SK-N-SH (cell line): ENCODE measurements around the gene PDYN. TPM values are rescaled to one million over a fixed set of nuclear protein-coding genes. Genes with fewer than 3 reads are reported as not detected.

ENCODE experiments used
- CTCF ChIA-PET: fragments of 300-600, 350-600 bp; formaldehyde crosslinking; extraction: SDS; loops from one replicate; lab custom pipeline; 2021; lab: Yijun Ruan, JAX
- POLR2A ChIA-PET: fragments of 350-600 bp; sonication (Branson Sonifier 250); formaldehyde crosslinking; extraction: SDS; loops from one replicate; lab custom pipeline; 2020; ENCODE audit warnings: antibody characterized with exemption, inconsistent platforms; lab: Yijun Ruan, JAX
- DNase-seq: peaks from one replicate; pipeline ENCODE4 v3.0.0; 2012
- H2AFZ ChIP-seq: fragments of 200-600 bp; sonication (generic); 2 replicates; pipeline ENCODE4 v1.8.1; 2016; ENCODE audit warnings: antibody characterized with exemption, mild to moderate bottlenecking, low read depth
- H3F3A ChIP-seq: fragments of 200-600 bp; sonication (generic); replicated peaks from 2 replicates; pipeline ENCODE3; 2016; ENCODE audit warnings: antibody characterized with exemption, mild to moderate bottlenecking; ENCODE audit not compliant: insufficient read depth
- H3K27ac ChIP-seq, 2 experiments: fragments of 200-500 bp in 1 of 2; fragments of 200-600 bp in 1 of 2; sonication (Bioruptor generic) in 1 of 2; sonication (generic), shearing (Covaris generic) in 1 of 2; 2 replicates each; pipeline versions ENCODE4 v1.5.1 to v1.6.1; 2014 to 2016; ENCODE audit warnings: low read depth in 2 of 2, inconsistent platforms in 1 of 2, low read length in 1 of 2, mild to moderate bottlenecking in 1 of 2, mixed read lengths in 1 of 2
- H3K27me3 ChIP-seq: fragments of 200-600 bp; sonication (generic), shearing (Covaris generic); 2 replicates; pipeline ENCODE4 v1.6.1; 2016; ENCODE audit warnings: mixed run types; ENCODE audit not compliant: insufficient read depth
- H3K36me3 ChIP-seq, 2 experiments: fragments of 200-500 bp in 1 of 2; fragments of 200-600 bp in 1 of 2; sonication (Bioruptor generic) in 1 of 2; sonication (generic) in 1 of 2; replicated peaks in 1 of 2; 2 replicates each; pipeline versions ENCODE3 to v1.5.1; 2014 to 2016; ENCODE audit warnings: low read length in 1 of 2, mild to moderate bottlenecking in 1 of 2; ENCODE audit not compliant: insufficient read depth in 2 of 2, control insufficient read depth in 1 of 2
- H3K4me1 ChIP-seq, 2 experiments: fragments of 200-500 bp in 1 of 2; fragments of 200-600 bp in 1 of 2; sonication (Bioruptor generic) in 1 of 2; sonication (generic), shearing (Covaris generic) in 1 of 2; 2 replicates each; pipeline versions ENCODE4 v1.5.1 to v1.6.1; 2014 to 2016; ENCODE audit warnings: low read depth in 1 of 2, low read length in 1 of 2, mixed run types in 1 of 2; ENCODE audit not compliant: insufficient read depth in 2 of 2, control insufficient read depth in 1 of 2
- H3K4me2 ChIP-seq: fragments of 200-600 bp; sonication (generic), shearing (Covaris generic); 2 replicates; pipeline ENCODE4 v1.6.1; 2017; ENCODE audit warnings: mixed run types
- H3K4me3 ChIP-seq, 2 experiments: fragments of 200-500 bp in 1 of 2; fragments of 200-600 bp in 1 of 2; sonication (Bioruptor generic) in 1 of 2; sonication (generic), shearing (Covaris generic) in 1 of 2; 2 replicates each; pipeline versions ENCODE4 v1.5.1 to v1.8.1; 2014 to 2016; ENCODE audit warnings: low read depth in 2 of 2, inconsistent platforms in 1 of 2, low read length in 1 of 2, mild to moderate bottlenecking in 1 of 2, mixed read lengths in 1 of 2, moderate library complexity in 1 of 2
- H3K79me2 ChIP-seq: fragments of 200-600 bp; sonication (generic); 2 replicates; pipeline ENCODE4 v1.8.1; 2017; ENCODE audit warnings: mild to moderate bottlenecking; ENCODE audit not compliant: insufficient read depth
- H3K9ac ChIP-seq: fragments of 200-600 bp; sonication (generic); 2 replicates; pipeline ENCODE4 v1.6.1; 2017; ENCODE audit warnings: mixed run types
- H3K9me2 ChIP-seq: fragments of 200-600 bp; sonication (generic); 2 replicates; pipeline ENCODE4 v1.6.1; 2017; ENCODE audit warnings: mixed run types
- H3K9me3 ChIP-seq: fragments of 200-600 bp; sonication (generic); 2 replicates; pipeline ENCODE4 v1.6.1; 2017; ENCODE audit warnings: mixed run types, mild to moderate bottlenecking, moderate library complexity
- H4K20me1 ChIP-seq: fragments of 200-600 bp; sonication (generic); 2 replicates; pipeline ENCODE4 v1.6.1; 2017; ENCODE audit warnings: mild to moderate bottlenecking, mixed run types; ENCODE audit not compliant: insufficient read depth
- ELF1 ChIP-seq: IDR thresholded peaks from 2 replicates; pipeline ENCODE4 v1.4.0; 2012
- FOXJ3 ChIP-seq: sonication (generic); formaldehyde crosslinking; IDR thresholded peaks from 2 replicates; pipeline ENCODE4 v1.5.1; 2020; ENCODE audit warnings: mild to moderate bottlenecking, missing genetic modification reagents
- GABPA ChIP-seq: IDR thresholded peaks from 2 replicates; pipeline ENCODE4 v1.4.0; 2012; ENCODE audit warnings: low read depth, mild to moderate bottlenecking
- GATA2 ChIP-seq: sonication (generic); formaldehyde crosslinking; IDR thresholded peaks from 2 replicates; pipeline ENCODE4 v1.5.0; 2020; ENCODE audit warnings: mild to moderate bottlenecking, missing genetic modification reagents
- MEF2A ChIP-seq: IDR thresholded peaks from 2 replicates; pipeline ENCODE4 v1.4.0; 2012; ENCODE audit warnings: low read depth, borderline replicate concordance
- NFIC ChIP-seq: IDR thresholded peaks from 2 replicates; pipeline ENCODE4 v1.4.0; 2012; ENCODE audit warnings: borderline replicate concordance
- POLR2AphosphoS5 ChIP-seq: IDR thresholded peaks from 2 replicates; pipeline ENCODE4 v1.6.1; 2012; ENCODE audit warnings: low read depth, low read length
- REST ChIP-seq: IDR thresholded peaks from 2 replicates; pipeline ENCODE4 v1.6.1; 2012; ENCODE audit warnings: mild to moderate bottlenecking, low read depth, low read length, moderate library complexity
- RXRA ChIP-seq: IDR thresholded peaks from 2 replicates; pipeline ENCODE4 v1.4.0; 2012; ENCODE audit warnings: low read depth, mild to moderate bottlenecking, borderline replicate concordance
- SIN3A ChIP-seq: IDR thresholded peaks from 2 replicates; pipeline ENCODE4 v1.6.1; 2012; ENCODE audit warnings: low read depth, mild to moderate bottlenecking, low read length, moderate library complexity, borderline replicate concordance
- SMC3 ChIP-seq: IDR thresholded peaks from 2 replicates; pipeline ENCODE4 v1.6.1; 2012; ENCODE audit warnings: low read depth, low read length, improper control_type of control experiment
- TAF1 ChIP-seq: IDR thresholded peaks from 2 replicates; pipeline ENCODE4 v1.6.1; 2012; ENCODE audit warnings: low read depth, mild to moderate bottlenecking, low read length, moderate library complexity, borderline replicate concordance
- TCF12 ChIP-seq: IDR thresholded peaks from 2 replicates; pipeline ENCODE4 v1.4.0; 2012
- TEAD4 ChIP-seq: IDR thresholded peaks from 2 replicates; pipeline ENCODE4 v1.4.0; 2012; ENCODE audit warnings: mild to moderate bottlenecking, borderline replicate concordance; ENCODE audit not compliant: insufficient read depth
- USF1 ChIP-seq: IDR thresholded peaks from 2 replicates; pipeline ENCODE4 v1.4.0; 2012; ENCODE audit warnings: low read depth, borderline replicate concordance
- YY1 ChIP-seq: IDR thresholded peaks from 2 replicates; pipeline ENCODE4 v1.4.0; 2012; ENCODE audit warnings: low read depth, mild to moderate bottlenecking
- WGBS: methylation state at CpG from one replicate; pipeline ENCODE4 v1.1.6; 2017; ENCODE audit warnings: low lambda C conversion rate; 5-methylcytosine and 5-hydroxymethylcytosine counted together
- polyA plus RNA-seq, 3 experiments: library from polyadenylated mRNA; depleted of rRNA; stranded (reverse); fragments of >200 nt; gene quantifications; 2 replicates each; pipeline ENCODE4 v1.2.3, GENCODE V29; 2012
- TF ChIP-seq, protein P1 (sequence below): fragments of 200-600 bp; sonication (generic); IDR thresholded peaks from 2 replicates; pipeline ENCODE4 v1.6.1; 2017; ENCODE audit warnings: antibody characterized with exemption, mild to moderate bottlenecking, moderate library complexity
- TF ChIP-seq, protein P2 (sequence below): IDR thresholded peaks from 2 replicates; pipeline ENCODE4 v1.4.0; 2012; ENCODE audit warnings: low read depth
- TF ChIP-seq, protein P3 (sequence below): IDR thresholded peaks from 2 replicates; pipeline ENCODE4 v1.4.0; 2012; ENCODE audit warnings: low read depth, borderline replicate concordance
- TF ChIP-seq, protein P4 (sequence below): IDR thresholded peaks from 2 replicates; pipeline ENCODE4; 2012

Gene PDYN
- polyA plus RNA-seq, 1 of the 3 experiments (the other 2 are of a cell fraction): not detected

DNA sequence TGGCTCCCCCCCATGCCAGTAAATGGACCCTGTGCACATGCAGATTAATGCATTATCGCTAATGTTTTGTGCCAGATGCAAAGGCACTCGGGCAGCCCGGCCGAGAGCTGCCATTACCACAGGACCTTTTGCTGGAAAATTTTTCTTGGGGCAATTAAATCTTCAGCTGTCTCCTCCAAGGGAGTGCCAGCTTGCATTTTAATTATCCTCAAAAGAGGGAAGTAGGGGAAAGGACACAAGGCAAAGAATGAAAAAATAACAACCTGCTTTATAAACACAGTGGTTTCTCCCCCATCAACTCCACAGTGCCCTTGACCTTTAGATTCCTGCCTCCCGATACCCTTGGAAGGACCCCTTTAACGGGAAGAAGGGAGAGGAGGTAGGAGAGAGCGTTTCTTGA, 48.2 kb downstream of the PDYN start (continued):
- TF ChIP-seq, protein P1, sequence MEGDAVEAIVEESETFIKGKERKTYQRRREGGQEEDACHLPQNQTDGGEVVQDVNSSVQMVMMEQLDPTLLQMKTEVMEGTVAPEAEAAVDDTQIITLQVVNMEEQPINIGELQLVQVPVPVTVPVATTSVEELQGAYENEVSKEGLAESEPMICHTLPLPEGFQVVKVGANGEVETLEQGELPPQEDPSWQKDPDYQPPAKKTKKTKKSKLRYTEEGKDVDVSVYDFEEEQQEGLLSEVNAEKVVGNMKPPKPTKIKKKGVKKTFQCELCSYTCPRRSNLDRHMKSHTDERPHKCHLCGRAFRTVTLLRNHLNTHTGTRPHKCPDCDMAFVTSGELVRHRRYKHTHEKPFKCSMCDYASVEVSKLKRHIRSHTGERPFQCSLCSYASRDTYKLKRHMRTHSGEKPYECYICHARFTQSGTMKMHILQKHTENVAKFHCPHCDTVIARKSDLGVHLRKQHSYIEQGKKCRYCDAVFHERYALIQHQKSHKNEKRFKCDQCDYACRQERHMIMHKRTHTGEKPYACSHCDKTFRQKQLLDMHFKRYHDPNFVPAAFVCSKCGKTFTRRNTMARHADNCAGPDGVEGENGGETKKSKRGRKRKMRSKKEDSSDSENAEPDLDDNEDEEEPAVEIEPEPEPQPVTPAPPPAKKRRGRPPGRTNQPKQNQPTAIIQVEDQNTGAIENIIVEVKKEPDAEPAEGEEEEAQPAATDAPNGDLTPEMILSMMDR: no peak
- TF ChIP-seq FOXJ3 (CRISPR knock-in tag) (no peak), RXRA (no peak), USF1 (no peak), SMC3 (no peak), NFIC (no peak), TEAD4 (no peak)
- TF ChIP-seq, protein P2, sequence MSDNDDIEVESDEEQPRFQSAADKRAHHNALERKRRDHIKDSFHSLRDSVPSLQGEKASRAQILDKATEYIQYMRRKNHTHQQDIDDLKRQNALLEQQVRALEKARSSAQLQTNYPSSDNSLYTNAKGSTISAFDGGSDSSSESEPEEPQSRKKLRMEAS: no peak

GRCh38 chr20:1945134-1945618, 48.7 kb downstream of the PDYN start:
- no peak overlapping the region for H3K4me3 ChIP-seq
- no peaks in the 10 kb centered on the region for H3K9me2 ChIP-seq
- H3K36me3 ChIP-seq: no peaks in the 10 kb centered on the region
- H3K4me1 ChIP-seq: peaks cover 9 to 12% of the 10 kb centered on the region in 2 experiments; a peak in 2 of 4 replicates
- DNase-seq: no peak
- ChIA-PET POLR2A (no interaction called here), CTCF (interaction anchor here (0.9 to 1.0 kb wide), 3 partner anchors 20 to 225 kb away, joined by 3 read pairs; no protein-coding TSS in a partner anchor)
- no peaks in the 10 kb centered on the region for H3F3A ChIP-seq
- WGBS: 91% methylated on average over 7 of the region's 9 CpGs
- H3K9ac ChIP-seq: no peak overlapping the region
- H3K27ac ChIP-seq: no peak overlapping the region
- no peaks in the 10 kb centered on the region; the same call in 1 of the 2 replicates for H3K27me3 ChIP-seq
- no peaks in the 10 kb centered on the region for H4K20me1 ChIP-seq
- H3K79me2 ChIP-seq: no peaks in the 10 kb centered on the region
- no peak overlapping the region for H2AFZ ChIP-seq
- H3K9me3 ChIP-seq: no peaks in the 10 kb centered on the region
- no peak overlapping the region for H3K4me2 ChIP-seq
- TF ChIP-seq TCF12: no peak
- no peak for TF ChIP-seq USF1
- no peak for TF ChIP-seq TEAD4
- TF ChIP-seq, protein P3, sequence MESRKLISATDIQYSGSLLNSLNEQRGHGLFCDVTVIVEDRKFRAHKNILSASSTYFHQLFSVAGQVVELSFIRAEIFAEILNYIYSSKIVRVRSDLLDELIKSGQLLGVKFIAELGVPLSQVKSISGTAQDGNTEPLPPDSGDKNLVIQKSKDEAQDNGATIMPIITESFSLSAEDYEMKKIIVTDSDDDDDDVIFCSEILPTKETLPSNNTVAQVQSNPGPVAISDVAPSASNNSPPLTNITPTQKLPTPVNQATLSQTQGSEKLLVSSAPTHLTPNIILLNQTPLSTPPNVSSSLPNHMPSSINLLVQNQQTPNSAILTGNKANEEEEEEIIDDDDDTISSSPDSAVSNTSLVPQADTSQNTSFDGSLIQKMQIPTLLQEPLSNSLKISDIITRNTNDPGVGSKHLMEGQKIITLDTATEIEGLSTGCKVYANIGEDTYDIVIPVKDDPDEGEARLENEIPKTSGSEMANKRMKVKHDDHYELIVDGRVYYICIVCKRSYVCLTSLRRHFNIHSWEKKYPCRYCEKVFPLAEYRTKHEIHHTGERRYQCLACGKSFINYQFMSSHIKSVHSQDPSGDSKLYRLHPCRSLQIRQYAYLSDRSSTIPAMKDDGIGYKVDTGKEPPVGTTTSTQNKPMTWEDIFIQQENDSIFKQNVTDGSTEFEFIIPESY: no peak
- TF ChIP-seq, protein P4, sequence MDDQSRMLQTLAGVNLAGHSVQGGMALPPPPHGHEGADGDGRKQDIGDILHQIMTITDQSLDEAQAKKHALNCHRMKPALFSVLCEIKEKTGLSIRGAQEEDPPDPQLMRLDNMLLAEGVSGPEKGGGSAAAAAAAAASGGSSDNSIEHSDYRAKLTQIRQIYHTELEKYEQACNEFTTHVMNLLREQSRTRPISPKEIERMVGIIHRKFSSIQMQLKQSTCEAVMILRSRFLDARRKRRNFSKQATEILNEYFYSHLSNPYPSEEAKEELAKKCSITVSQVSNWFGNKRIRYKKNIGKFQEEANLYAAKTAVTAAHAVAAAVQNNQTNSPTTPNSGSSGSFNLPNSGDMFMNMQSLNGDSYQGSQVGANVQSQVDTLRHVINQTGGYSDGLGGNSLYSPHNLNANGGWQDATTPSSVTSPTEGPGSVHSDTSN: no peak
- no peak for TF ChIP-seq GATA2 (CRISPR knock-in tag)
- TF ChIP-seq TAF1: no peak
- TF ChIP-seq ELF1: no peak
- TF ChIP-seq REST: no peak
- TF ChIP-seq YY1: no peak
- TF ChIP-seq MEF2A: no peak
- no peak for TF ChIP-seq SIN3A
- no peak for TF ChIP-seq SMC3
- no peak for TF ChIP-seq GABPA
- TF ChIP-seq FOXJ3 (CRISPR knock-in tag): no peak
- TF ChIP-seq POLR2AphosphoS5: no peak
